Glutamatergic neuron (in vitro differentiated cells): Measurements from ENCODE around the gene MARS1. TPM values are rescaled to one million over a fixed set of nuclear protein-coding genes. Genes with fewer than 3 reads are reported as not detected.

Experiments used
- DNase-seq: peaks from one replicate; pipeline ENCODE4 v3.0.0; 2022
- H3K27ac Mint-ChIP-seq: one replicate; pipeline ENCODE4 v1.8.0; 2020; ENCODE audit warnings: mild to moderate bottlenecking, mixed read lengths, inconsistent platforms; ENCODE audit not compliant: unreplicated experiment
- H3K27me3 Mint-ChIP-seq: one replicate; pipeline ENCODE4 v1.8.0; 2020; ENCODE audit warnings: mild to moderate bottlenecking, moderate library complexity, mixed read lengths, inconsistent platforms; ENCODE audit not compliant: unreplicated experiment
- H3K36me3 Mint-ChIP-seq: one replicate; pipeline ENCODE4 v1.8.0; 2020; ENCODE audit warnings: mild to moderate bottlenecking, mixed read lengths, inconsistent platforms; ENCODE audit not compliant: unreplicated experiment
- H3K4me1 Mint-ChIP-seq: one replicate; pipeline ENCODE4 v1.8.0; 2020; ENCODE audit warnings: mild to moderate bottlenecking, low read depth, mixed read lengths, inconsistent platforms; ENCODE audit not compliant: unreplicated experiment
- H3K4me3 Mint-ChIP-seq: one replicate; pipeline ENCODE4 v1.8.0; 2020; ENCODE audit warnings: mild to moderate bottlenecking, mixed read lengths, inconsistent platforms; ENCODE audit not compliant: unreplicated experiment
- H3K9me3 Mint-ChIP-seq: one replicate; pipeline ENCODE4 v1.8.0; 2020; ENCODE audit warnings: mild to moderate bottlenecking, moderate library complexity, mixed read lengths, inconsistent platforms; ENCODE audit not compliant: unreplicated experiment
- total RNA-seq: library from RNA; stranded (reverse); fragmentation: NEBNext Ultra II Directional; extraction: Animal tissue kit (Norgen Biotek cat#: 25700); gene quantifications from one replicate; pipeline ENCODE4 v1.2.1, GENCODE V29; 2021; ENCODE audit not compliant: unreplicated experiment
- TF ChIP-seq, protein P1 (sequence below): fragments of 200-600 bp; sonication (generic); IDR thresholded peaks from one replicate; pipeline ENCODE4 v1.5.0; 2021; ENCODE audit not compliant: partially characterized antibody, unreplicated experiment

Gene MARS1
- total RNA-seq, 1 donor from 2014 or later = 870 TPM

DNA sequence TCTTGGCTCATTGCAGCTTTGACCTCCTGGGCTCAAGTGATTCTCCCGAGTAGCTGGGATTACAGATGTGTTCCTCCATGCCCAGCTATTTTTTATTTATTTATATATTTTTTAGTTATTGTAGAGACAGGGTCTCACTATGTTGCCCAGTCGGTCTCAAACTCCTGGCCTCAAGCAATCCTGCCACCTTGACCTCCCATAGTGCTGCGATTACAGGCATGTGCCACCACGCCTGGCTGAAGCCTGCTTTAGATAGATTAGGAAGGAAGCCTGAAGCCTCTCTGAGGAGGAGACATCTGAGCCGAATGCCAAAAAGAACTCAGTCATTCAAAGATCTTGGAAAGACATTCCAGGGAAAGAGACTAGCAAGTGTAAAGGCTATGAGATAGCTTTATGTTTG is 43.1 kb upstream of the MARS1 start:
- Mint-ChIP-seq H3K27ac (no peak overlapping the region), H3K36me3 (peaks cover 4% of the 10 kb centered on the region), H3K4me1 (no peaks in the 10 kb centered on the region), H3K4me3 (no peak overlapping the region), H3K9me3 (peaks cover 5% of the 10 kb centered on the region), H3K27me3 (peaks cover 2% of the 10 kb centered on the region)
- DNase-seq = no peak
- TF ChIP-seq, protein P1, sequence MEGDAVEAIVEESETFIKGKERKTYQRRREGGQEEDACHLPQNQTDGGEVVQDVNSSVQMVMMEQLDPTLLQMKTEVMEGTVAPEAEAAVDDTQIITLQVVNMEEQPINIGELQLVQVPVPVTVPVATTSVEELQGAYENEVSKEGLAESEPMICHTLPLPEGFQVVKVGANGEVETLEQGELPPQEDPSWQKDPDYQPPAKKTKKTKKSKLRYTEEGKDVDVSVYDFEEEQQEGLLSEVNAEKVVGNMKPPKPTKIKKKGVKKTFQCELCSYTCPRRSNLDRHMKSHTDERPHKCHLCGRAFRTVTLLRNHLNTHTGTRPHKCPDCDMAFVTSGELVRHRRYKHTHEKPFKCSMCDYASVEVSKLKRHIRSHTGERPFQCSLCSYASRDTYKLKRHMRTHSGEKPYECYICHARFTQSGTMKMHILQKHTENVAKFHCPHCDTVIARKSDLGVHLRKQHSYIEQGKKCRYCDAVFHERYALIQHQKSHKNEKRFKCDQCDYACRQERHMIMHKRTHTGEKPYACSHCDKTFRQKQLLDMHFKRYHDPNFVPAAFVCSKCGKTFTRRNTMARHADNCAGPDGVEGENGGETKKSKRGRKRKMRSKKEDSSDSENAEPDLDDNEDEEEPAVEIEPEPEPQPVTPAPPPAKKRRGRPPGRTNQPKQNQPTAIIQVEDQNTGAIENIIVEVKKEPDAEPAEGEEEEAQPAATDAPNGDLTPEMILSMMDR = no peak

DNA sequence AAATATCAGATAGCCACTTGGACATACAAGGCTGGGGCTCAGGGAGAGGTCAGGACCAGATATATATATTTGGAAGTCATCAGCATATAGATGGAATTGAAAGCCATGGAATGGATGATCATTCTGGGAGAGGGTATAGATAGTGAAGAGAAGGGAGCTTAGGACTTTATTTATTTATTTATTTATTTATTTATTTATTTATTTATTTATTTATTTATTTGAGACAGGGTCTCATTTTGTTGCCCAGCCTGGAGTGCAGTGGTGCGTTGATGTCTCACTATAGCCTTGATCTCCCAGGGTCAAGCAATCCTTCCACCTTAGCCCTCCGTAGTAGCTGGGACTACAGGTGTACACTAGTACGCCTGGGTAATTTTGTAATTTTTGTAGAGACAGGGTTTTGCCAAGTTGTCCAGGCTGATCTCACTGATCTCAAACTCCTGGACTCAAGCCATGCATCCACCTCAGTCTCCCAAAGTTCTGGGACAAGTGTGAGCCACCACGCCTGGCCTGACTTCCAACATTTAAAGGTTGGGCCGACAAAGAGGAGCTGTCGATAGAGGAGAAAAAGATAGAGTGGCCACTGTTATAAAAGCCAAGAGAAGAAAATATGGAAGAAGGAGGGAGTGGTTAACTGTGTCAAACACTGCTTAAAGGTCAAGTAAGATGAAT is 41.4 kb upstream of the MARS1 start:
- TF ChIP-seq, protein P1 = no peak
- no peaks in the 10 kb centered on the region for H3K4me1 Mint-ChIP-seq
- H3K4me3 Mint-ChIP-seq = no peak overlapping the region
- peaks cover 13% of the 10 kb centered on the region for H3K36me3 Mint-ChIP-seq
- H3K9me3 Mint-ChIP-seq = peaks cover 6% of the 10 kb centered on the region
- peaks cover 4% of the 10 kb centered on the region for H3K27me3 Mint-ChIP-seq
- DNase-seq = no peak
- no peak overlapping the region for H3K27ac Mint-ChIP-seq

DNA sequence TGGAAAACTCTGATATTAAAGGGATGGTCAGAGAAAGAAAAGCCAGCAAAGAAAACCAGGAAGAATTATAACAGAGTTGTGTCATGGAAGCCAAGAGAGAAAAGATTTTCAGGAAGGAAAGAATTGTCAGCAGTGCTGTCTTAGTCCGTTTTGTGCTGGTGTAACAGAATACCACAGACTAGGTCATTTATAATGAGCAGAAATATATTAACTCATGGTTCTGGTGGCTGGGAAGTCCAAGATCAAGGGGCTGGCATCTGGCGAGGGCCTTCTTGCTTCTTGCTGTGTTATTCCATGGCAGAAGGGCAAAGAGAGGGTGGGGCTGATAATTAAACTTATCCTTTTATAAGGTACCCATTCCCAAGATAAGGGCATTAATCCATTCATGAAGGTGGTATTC is 39.2 kb upstream of the MARS1 start:
- TF ChIP-seq, protein P1 = no peak
- H3K4me3 Mint-ChIP-seq = no peak overlapping the region
- H3K27me3 Mint-ChIP-seq = peaks cover 8% of the 10 kb centered on the region
- no peak overlapping the region for H3K27ac Mint-ChIP-seq
- peaks cover 9% of the 10 kb centered on the region for H3K36me3 Mint-ChIP-seq
- DNase-seq = no peak
- H3K9me3 Mint-ChIP-seq = peaks cover 8% of the 10 kb centered on the region
- H3K4me1 Mint-ChIP-seq = peaks cover 14% of the 10 kb centered on the region

DNA sequence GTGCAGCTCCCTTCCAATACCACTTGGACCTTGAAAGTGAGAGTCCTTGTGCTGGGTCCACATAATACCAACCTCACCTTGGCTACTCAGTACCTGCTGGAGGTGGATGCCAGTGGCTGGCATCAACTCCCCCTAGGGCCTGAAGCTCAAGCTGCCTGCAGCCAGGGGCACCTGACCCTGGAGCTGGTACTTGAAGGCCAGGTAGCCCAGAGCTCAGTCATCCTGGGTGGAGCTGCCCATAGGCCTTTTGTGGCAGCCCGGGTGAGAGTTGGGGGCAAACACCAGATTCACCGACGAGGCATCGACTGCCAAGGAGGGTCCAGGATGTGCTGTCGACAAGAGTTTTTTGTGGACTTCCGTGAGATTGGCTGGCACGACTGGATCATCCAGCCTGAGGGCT is 38.5 kb upstream of the MARS1 start:
- DNase-seq = no peak
- peaks cover 14% of the 10 kb centered on the region for H3K4me1 Mint-ChIP-seq
- TF ChIP-seq, protein P1 = no peak
- H3K4me3 Mint-ChIP-seq = no peak overlapping the region
- peaks cover 8% of the 10 kb centered on the region for H3K27me3 Mint-ChIP-seq
- H3K27ac Mint-ChIP-seq = no peak overlapping the region
- peaks cover 8% of the 10 kb centered on the region for H3K9me3 Mint-ChIP-seq
- peaks cover 9% of the 10 kb centered on the region for H3K36me3 Mint-ChIP-seq

DNA sequence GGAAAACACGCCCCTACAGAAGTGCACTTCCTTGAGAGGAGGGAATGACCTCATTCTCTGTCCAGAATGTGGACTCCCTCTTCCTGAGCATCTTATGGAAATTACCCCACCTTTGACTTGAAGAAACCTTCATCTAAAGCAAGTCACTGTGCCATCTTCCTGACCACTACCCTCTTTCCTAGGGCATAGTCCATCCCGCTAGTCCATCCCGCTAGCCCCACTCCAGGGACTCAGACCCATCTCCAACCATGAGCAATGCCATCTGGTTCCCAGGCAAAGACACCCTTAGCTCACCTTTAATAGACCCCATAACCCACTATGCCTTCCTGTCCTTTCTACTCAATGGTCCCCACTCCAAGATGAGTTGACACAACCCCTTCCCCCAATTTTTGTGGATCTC is 37.8 kb upstream of the MARS1 start:
- Mint-ChIP-seq H3K36me3 (peaks cover 9% of the 10 kb centered on the region), H3K9me3 (peaks cover 8% of the 10 kb centered on the region), H3K27me3 (peaks cover 11% of the 10 kb centered on the region), H3K27ac (no peak overlapping the region), H3K4me3 (no peak overlapping the region), H3K4me1 (peaks cover 19% of the 10 kb centered on the region)
- TF ChIP-seq, protein P1 = no peak
- DNase-seq = no peak
